ENCODE measurements around the gene EGLN1. TPM values are rescaled to one million over a fixed set of nuclear protein-coding genes. Genes with fewer than 3 reads are reported as not detected.

EGLN1 gene
- total and polyA plus RNA-seq, 2 of the 8 experiments (the other 6 are each of a cell fraction or from before 2014, with no cell fraction given): 4.0 to 6.4 TPM

DNA sequence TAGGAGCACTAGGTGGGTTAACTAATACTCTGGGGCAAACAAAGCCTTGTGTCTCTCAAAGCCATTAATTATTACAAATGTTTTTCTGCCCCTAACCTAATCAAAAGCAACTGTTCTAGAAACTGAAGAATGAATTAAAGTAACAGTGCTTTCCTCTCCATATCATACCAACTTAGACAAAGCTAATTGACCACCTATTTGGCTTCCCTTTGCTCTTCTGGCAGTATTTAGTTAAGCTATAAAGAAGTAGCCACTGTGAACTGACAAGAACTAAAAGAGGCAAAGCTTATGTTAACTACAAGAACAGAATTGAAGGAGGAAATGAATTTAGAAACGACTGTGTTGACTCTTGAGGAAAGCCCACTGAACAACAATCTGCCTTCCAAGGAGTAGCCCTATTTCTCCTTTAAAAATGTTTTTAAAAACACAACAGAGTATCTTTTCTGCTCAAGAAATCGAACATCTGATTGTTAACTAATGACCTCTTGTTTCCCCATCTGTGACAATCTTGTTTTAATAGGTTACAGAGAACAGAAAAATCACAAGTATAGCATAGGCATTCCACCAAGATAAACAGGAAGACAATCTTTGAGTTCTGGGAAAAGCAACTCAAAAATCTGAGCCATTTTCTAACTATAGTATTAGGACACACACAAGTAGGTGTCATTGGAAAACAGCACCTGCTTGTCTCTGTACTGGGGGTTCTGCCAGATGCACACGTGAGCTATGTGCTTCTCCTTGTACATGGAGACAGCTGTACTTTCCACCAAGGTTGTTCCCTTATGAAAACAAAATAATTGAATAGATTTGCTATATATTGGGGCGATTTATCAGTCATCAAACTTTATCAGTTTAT is 3.1 kb upstream of the EGLN1 start (continued):
- TF ChIP-seq YY1 (IDR thresholded peaks at IDR 0.05; ENCODE audit: low read depth, low read length): no peak
- TF ChIP-seq SIX5 (IDR thresholded peaks at IDR 0.05; ENCODE audit: low read depth, low read length): no peak
- TF ChIP-seq, protein P1, sequence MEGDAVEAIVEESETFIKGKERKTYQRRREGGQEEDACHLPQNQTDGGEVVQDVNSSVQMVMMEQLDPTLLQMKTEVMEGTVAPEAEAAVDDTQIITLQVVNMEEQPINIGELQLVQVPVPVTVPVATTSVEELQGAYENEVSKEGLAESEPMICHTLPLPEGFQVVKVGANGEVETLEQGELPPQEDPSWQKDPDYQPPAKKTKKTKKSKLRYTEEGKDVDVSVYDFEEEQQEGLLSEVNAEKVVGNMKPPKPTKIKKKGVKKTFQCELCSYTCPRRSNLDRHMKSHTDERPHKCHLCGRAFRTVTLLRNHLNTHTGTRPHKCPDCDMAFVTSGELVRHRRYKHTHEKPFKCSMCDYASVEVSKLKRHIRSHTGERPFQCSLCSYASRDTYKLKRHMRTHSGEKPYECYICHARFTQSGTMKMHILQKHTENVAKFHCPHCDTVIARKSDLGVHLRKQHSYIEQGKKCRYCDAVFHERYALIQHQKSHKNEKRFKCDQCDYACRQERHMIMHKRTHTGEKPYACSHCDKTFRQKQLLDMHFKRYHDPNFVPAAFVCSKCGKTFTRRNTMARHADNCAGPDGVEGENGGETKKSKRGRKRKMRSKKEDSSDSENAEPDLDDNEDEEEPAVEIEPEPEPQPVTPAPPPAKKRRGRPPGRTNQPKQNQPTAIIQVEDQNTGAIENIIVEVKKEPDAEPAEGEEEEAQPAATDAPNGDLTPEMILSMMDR (IDR thresholded peaks at IDR 0.05; ENCODE audit: control extremely low read depth in 1 of 3, insufficient read depth in 1 of 3, low read depth in 1 of 3, low read length in 3 of 3): no peak
- TF ChIP-seq BCL11A (IDR thresholded peaks at IDR 0.05; ENCODE audit: low read depth in 2 of 2, low read length in 2 of 2): no peak
- TF ChIP-seq POLR2AphosphoS5 (IDR thresholded peaks at IDR 0.05; ENCODE audit: low read depth, low read length): no peak
- no peak for TF ChIP-seq SP1 (IDR thresholded peaks at IDR 0.05; ENCODE audit: low read depth, low read length)
- TF ChIP-seq RXRA (IDR thresholded peaks at IDR 0.05; ENCODE audit: insufficient read depth, low read depth, low read length): no peak

All from H1 (cell line).